Testis (tissue), 2 donors: ENCODE data around the gene AP1S2.

Source experiments
- POLR2A ChIP-seq: fragments of 450-650 bp; IDR thresholded peaks from one replicate; pipeline ENCODE4 v1.6.1; 2017; ENCODE audit warnings: antibody characterized with exemption, mild to moderate bottlenecking, moderate library complexity
- TF ChIP-seq, protein P1 (sequence below), 3 experiments: fragments of 450-650 bp in 2 of 3; fragments of 200-600 bp in 1 of 3; sonication (generic) in 1 of 3; IDR thresholded peaks; one replicate each; pipeline ENCODE4 v1.5.1; 2016 to 2019; ENCODE audit warnings: antibody characterized with exemption in 3 of 3, mild to moderate bottlenecking in 2 of 3, moderate library complexity in 1 of 3

- TF ChIP-seq, protein P1, sequence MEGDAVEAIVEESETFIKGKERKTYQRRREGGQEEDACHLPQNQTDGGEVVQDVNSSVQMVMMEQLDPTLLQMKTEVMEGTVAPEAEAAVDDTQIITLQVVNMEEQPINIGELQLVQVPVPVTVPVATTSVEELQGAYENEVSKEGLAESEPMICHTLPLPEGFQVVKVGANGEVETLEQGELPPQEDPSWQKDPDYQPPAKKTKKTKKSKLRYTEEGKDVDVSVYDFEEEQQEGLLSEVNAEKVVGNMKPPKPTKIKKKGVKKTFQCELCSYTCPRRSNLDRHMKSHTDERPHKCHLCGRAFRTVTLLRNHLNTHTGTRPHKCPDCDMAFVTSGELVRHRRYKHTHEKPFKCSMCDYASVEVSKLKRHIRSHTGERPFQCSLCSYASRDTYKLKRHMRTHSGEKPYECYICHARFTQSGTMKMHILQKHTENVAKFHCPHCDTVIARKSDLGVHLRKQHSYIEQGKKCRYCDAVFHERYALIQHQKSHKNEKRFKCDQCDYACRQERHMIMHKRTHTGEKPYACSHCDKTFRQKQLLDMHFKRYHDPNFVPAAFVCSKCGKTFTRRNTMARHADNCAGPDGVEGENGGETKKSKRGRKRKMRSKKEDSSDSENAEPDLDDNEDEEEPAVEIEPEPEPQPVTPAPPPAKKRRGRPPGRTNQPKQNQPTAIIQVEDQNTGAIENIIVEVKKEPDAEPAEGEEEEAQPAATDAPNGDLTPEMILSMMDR (IDR thresholded peaks at IDR 0.05) = no peak
- no peak for TF ChIP-seq POLR2A
These were observed 34.2 kb downstream of the AP1S2 start for GRCh38 chrX:15820106-15821073.
